Right forelimb (tissue), 1 donor: ENCODE results near the gene MAPKAP1.

Source experiments
- DNase-seq: peaks from one replicate; pipeline ENCODE4 v3.0.0-alpha.2; 2018

MAPKAP1 gene

GRCh38 chr9:125426926-125427325 lies 280.1 kb downstream of the MAPKAP1 start:
- DNase-seq: no peak

- no peak for DNase-seq
Observed at GRCh38 chr9:125425901-125426515, 281.0 kb downstream of the MAPKAP1 start.

GRCh38 chr9:125425170-125425897 lies 281.7 kb downstream of the MAPKAP1 start:
- DNase-seq: no peak

- DNase-seq: no peak
Observed at GRCh38 chr9:125423964-125424363, 283.0 kb downstream of the MAPKAP1 start.

DNA sequence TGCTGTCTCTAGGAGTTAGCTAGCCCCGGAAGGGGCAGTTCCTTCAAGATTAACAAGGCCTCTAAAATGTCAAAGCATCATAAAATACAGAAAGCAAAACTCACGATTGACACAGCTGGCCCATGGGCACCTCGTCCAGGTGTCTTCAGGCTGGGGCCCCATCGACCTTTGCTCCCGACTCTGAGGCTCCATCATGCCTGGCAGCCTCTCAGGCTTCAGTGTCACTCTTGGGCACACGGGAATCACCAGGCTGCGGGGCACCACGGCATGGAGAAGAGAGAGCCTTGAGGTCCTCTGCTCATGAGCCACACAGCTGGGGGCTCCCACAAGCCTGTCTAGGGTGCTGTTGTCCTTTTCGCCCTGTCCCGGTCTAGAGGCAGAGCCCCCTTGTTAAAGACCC lies 284.2 kb downstream of the MAPKAP1 start:
- DNase-seq: no peak

- no peak for DNase-seq
Observed at GRCh38 chr9:125421591-125422181, 285.3 kb downstream of the MAPKAP1 start.

DNA sequence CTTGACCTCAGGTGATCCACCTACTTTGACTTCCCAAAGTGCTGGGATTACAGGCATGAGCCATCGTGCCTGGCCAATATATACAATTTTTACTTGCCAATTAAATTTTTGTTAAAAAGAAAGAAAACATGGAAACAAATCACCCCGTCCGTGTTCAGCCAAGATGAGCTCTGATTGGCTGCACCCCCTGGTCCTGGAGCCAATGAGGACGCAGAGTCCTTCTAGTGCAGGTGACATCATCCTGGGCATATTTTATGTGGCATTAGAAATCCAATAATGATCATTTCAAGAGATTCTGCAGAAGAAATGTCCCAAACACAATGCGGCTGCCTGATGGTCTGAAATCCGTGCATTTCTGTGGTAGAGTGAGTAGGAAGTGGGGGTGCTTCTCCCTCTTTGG lies 285.8 kb downstream of the MAPKAP1 start:
- no peak for DNase-seq

GRCh38 chr9:125418404-125418803 lies 288.6 kb downstream of the MAPKAP1 start:
- no peak for DNase-seq

DNA sequence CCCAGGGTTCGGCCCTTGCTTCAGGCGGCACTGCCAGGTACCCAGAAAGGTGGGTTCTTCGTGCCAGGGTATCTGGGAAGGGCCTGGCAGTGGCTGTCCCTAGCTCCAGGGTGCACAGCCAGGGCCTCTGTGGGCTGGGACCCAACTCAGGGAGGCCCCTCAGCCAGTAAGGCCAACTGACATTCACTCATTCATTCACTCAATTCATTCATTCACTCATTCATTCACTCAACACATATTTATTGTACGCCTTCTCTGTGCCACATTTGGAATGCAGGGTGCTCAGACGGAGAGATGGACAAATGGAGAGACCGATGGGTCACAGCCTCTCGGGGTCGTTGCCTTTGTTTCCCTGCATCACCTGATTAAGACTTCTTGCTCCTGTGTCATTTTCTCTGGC lies 290.5 kb downstream of the MAPKAP1 start:
- no peak for DNase-seq

DNA sequence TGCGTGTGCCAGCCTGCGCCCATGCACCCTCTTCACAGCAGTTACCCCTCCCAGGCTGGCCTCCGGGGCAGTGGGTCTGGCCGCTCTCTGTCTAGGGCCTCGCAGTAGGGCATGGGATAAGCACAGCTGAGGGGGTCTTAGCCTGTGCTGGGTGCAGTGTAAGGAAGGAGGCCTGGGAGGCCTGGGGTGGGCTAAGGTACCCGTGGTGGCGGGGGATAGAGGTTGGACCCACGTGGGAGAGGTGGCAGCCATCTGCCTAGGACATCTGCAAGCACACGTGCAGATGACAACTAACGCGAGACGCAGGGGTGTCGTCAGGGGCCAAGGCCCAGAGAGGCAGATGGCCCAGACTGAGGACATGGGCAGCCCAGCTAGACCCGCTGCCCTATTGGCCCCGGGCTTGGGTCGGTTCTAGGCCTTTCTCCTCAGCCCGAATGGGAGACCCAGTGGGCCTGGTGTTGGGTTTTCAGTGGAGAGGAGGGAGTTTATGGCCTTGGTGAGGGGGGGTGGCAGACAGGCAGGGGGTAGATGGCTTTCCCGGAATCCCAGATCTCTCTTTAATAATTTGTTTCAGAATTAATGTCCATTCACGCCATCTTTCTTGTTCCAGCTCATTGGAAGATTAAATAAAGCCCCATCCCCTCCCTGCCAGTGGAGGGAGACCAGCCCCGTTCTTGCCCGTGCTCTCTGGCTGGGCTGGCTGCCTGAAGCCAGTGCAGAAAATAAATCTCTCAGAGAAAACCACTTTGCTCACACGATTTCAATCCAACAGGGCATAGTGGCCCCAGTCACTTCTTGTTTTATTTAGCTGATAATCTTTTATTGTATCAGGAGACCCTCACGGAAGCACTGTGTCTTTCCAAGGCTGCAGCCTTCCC lies 291.2 kb downstream of the MAPKAP1 start:
- peak; percentile 45 for DNase-seq

DNA sequence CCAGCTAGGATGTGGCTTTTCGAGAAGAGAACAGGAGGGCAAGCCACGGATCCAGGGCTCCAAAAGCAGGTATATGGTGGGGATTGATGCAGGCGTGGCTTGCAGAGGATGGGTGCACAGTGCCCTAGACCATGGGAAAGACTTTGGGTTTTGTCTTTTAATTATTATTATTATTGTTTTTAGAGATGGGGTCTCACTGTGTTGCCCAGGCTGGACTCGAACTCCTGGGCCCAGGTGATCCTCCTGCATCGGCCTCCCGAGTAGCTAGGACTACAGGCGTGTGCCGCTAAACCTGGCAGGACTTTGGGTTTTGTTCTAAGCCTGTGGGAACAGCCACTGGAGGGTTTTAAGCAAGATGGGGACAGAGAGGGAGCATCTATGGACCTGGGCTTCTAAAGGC lies 293.4 kb downstream of the MAPKAP1 start:
- DNase-seq: no peak

- DNase-seq: no peak
Observed at GRCh38 chr9:125412166-125412565, 294.8 kb downstream of the MAPKAP1 start.

DNA sequence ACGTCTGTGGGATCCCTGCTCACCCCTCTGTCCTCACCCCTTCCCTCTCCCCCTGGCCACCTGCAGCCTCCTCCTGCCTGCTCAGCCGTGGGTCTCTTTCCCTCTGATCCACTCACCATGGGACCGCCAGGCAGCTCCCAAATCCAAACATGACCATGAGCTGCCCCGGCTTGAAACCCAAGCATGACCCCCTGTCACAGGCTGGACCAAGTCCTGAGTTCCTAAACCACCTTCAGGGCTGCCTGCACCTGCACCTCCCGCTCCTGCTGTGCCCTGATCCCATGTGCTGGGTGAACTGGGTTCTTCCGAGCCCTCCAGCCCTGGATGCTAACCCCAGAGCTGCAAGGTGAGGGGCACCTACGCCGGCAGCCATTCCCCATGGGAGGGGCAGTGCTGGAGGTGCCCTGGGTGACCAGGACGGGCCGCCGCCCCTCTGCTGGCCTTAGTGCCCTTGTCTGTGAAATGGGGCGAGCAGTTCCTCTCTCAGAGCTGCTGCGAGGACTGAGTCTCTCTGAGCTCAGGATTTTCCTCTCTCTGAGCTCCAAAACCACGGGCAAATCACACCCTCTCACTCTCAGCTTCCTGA lies 295.7 kb downstream of the MAPKAP1 start:
- DNase-seq: no peak

- no peak for DNase-seq
Observed at GRCh38 chr9:125410522-125410894, 296.5 kb downstream of the MAPKAP1 start.

GRCh38 chr9:125409637-125410521 lies 297.1 kb downstream of the MAPKAP1 start:
- no peak for DNase-seq

DNA sequence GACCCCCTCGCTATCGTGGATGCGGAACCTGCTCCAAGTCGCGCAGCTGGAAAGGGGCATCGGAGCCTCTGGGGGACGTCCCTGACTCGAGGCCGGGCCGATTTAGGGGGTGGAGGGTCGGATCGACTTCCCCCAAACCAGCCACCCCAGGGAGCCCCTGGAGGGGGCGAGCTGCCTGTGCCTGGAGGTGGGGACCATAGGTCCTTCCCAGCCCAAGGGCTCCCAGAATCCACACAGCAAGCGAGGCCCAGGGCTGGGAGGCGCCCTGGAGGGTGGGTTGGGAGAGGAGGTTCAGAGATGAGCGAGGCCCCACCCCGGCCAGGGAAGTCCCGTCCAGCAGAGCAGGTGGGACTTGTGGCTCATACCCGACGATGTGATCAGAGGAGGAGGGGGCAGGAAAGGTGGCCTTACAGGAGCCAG lies 297.8 kb downstream of the MAPKAP1 start:
- no peak for DNase-seq

GRCh38 chr9:125407974-125408900 lies 298.8 kb downstream of the MAPKAP1 start:
- peak; percentile 90 for DNase-seq

GRCh38 chr9:125407432-125407973 lies 299.5 kb downstream of the MAPKAP1 start:
- no peak for DNase-seq

DNA sequence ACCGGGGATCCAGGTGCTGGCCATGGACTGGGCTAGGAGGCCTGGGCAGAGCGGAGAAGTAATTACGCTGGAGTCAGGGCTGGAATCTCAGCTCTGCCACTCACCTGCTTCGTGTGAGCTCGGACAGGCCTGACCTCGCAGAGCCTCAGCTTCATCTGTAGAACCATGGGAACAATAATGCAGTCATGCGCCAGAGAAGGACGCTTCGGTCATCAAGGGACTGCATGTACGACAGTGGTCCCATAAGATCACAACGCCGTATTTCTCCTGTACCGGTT lies 300.3 kb downstream of the MAPKAP1 start:
- DNase-seq: no peak

DNA sequence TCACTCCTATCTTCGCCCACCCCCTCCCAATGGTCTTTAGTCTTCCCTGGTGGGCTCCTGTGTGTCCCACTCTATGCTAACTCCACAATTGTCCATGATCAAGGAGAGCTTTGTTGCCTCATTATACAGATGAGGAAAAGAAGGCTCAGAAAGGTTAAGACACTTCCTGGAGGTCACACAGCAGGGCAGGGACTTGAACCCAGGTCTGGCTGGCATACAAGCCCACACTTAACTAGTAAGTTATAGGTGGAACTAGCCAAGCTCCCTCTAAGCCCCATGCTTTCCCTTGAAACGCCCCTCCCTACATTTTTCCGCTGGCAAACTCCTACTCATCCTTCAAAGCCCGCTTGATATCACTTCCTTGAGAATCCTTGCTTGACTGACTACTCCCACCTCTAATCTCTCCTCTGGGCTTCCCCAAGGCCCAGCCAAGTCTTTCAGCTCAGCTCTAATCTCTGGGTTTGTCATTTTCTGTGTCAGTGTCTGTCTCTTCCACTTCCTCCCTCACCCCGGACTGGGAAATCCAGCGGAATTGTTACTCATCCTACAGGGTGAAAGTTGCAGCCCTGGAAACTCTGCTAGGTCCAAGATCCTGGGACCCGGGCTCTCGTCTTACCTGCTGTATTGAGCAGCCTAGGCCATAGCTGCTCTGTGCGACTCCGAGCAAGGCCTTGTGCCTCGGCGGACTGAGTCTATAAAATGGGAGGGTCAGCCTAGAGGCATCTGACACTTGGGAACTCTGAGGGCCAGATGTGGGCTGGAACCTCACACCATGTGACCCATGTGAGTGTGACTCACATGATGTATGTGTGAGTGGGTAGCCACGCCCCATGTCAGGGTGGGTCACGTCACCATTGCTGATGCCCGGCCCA lies 300.8 kb downstream of the MAPKAP1 start:
- DNase-seq: no peak
